GM04504 (cell line): ENCODE measurements around the gene GRK7.
"Not testable (repeated sequence)": the region's sequence is repeated elsewhere in the genome, so short reads cannot be mapped to it uniquely, and the experiment has no call there.

Source experiments
- DNase-seq: peaks from one replicate; pipeline ENCODE4 v3.0.0-alpha.2; 2012; ENCODE audit warnings: low read depth

Gene GRK7

GRCh38 chr3:141762552-141762951 is 656 bp upstream of the GRK7 start:
- not testable (repeated sequence) for DNase-seq

- no peak for DNase-seq
These were observed 837 bp downstream of the GRK7 start for GRCh38 chr3:141764045-141764444.

- DNase-seq: no peak
These were observed 1.3 kb downstream of the GRK7 start for GRCh38 chr3:141764465-141764864.

GRCh38 chr3:141764986-141765385 is 1.8 kb downstream of the GRK7 start:
- DNase-seq: no peak

DNA sequence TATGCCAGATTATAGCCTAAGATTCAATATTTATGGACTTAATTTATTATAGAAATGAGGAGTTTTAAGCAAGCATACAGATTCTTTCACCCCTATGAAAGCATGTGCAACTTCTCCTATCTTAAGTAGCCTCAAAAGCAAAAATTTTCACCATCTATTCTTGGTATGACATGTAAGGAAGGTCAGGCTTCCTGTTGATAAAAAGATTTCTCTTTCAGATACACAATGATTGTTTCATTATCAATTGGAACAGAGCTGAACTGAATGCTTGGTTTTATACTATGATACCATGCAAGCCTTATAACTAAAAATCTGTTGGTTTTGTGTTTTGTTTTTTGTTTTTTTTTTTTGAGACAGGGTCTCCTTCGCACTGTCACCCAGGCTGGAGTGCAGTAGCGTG is 3.9 kb downstream of the GRK7 start:
- DNase-seq: no peak

DNA sequence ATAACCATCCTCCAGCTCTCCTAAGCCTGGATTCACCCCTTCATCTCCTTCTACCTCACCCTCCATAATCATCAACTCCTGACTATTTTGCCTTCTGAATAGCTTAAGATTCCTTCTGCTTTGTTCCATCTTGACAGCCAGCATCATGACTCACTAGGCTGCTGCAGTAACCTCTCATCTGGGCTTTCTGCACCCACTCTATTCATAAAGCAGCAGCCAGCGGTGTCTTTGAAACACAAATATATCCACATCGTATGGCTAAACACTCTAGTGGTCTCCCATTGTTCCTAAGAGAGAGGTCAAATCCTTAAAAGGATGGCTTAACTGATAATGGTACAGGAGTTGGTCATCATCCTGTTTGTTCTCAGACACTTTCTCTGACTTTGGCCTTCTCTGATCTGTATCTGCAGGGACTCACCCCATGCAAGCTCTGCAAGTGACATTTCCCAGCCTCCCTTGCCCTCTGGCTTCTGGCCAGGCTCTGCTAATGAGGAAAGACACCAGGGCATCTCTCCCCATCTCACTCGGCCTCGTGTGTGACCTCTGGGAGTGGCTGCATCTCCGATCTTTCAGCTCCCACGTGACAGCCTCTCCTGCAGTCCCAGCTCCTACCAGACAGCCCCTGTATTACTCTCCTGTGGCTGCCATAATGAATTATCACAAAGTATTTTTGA is 6.2 kb downstream of the GRK7 start:
- DNase-seq: no peak

- no peak for DNase-seq
These were observed 10.5 kb downstream of the GRK7 start for GRCh38 chr3:141773676-141774075.

DNA sequence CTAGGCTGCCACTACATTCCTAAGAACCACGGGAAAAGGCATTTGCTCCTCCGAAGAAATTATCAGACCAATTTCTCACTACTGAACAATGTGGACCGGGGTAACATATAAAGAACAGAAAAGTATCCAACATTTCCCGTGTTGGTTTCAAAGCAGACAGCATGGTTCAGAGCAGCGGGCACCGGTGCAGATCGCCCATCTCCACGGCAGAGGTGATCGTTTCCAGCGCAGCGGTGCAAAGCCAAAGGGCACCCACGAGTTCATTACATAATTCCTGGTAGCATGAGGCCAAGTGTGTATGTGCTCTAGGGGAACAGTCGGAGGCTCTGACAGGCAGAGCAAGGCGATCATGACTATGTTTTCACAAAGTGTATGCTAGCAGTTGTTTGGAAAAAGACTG is 13.2 kb downstream of the GRK7 start:
- no peak for DNase-seq

GRCh38 chr3:141776885-141777284 is 13.7 kb downstream of the GRK7 start:
- no peak for DNase-seq

GRCh38 chr3:141777957-141778813 is 15.0 kb downstream of the GRK7 start:
- no peak for DNase-seq

DNA sequence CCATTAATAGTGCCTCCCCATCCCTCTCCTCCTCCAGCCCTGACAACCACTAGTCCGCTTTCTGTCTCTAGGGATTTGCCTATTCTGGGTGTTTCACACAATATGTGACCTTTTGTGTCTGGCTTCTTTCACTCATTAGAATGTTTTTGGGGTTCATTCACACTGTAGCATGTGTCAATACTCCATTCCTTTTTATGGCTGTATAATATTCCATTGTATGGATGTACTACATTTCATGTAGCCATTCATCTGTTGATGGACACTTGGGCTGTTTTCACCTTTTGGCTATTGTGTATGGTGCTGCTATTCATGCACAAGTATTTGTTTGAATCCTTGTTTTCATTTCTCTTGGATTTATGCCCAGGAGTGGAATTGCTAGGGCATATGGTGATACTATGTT is 16.5 kb downstream of the GRK7 start:
- no peak for DNase-seq

- no peak for DNase-seq
These were observed 19.3 kb downstream of the GRK7 start for GRCh38 chr3:141782386-141782932.

GRCh38 chr3:141783632-141784031 is 20.4 kb downstream of the GRK7 start:
- DNase-seq: no peak

DNA sequence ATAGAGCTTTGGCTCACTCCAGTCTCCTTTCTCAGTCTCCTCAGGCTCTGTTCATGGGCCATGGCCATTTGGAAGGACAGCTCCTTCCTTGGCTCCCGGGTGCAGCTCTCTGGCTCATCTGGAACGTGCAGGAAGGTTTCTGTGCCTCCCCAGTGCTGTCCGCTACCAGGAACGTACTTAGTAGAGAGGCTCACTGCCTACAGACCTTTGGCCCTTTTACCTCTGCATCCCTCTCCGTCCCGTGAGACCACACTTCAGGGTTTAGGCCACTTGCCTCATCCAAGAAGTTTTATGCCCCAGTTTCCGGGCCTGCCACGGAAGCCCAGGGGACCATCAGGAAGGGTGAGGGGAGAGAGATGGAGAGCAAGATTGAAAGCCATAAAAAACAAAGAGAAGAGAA is 20.9 kb downstream of the GRK7 start:
- no peak for DNase-seq

DNA sequence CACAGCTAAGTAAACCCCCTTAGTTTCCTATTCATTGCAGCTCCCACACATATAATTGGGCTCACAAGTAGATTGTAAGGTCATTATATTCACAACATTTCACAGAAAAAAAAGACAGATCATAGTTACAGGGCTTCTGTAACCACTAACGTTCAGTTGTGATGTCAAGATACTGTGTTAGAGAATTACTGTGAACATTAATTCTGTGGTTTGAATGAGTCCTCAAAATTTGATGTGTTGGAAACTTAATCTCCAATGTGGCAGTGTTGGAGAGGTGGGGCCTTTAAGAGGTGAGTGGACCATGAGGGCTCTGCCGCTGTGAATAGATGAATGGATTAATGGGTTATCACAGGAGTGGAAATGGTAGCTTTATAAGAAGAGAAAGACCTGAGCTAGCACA is 21.3 kb downstream of the GRK7 start:
- no peak for DNase-seq

GRCh38 chr3:141788149-141788548 is 24.9 kb downstream of the GRK7 start:
- DNase-seq: no peak

- DNase-seq: not testable (repeated sequence)
These were observed 25.5 kb downstream of the GRK7 start for GRCh38 chr3:141788750-141789149.

DNA sequence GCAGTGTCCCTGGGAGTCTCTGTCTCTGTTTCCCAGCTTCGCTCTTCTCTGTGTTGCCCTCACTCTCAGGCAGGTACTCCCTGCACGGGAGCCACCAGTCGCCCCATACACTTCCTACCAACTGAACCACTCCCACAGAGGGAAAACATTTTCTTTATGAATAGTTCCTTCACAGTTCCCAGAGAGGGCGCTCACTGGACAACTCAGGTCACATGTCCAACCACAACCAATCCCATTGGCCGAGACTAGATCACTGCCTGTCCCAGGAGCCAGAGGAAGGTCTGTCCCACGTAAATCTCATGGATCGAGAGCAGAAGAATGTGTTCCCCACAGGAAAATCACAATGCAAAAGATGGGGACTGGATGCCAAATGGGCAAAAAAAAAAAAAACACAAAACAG is 26.1 kb downstream of the GRK7 start:
- no peak for DNase-seq

GRCh38 chr3:141790171-141790570 is 27.0 kb downstream of the GRK7 start:
- no peak for DNase-seq

GRCh38 chr3:141792495-141792894 is 29.3 kb downstream of the GRK7 start:
- DNase-seq: no peak

GRCh38 chr3:141793476-141794260 is 30.5 kb downstream of the GRK7 start:
- DNase-seq: no peak

DNA sequence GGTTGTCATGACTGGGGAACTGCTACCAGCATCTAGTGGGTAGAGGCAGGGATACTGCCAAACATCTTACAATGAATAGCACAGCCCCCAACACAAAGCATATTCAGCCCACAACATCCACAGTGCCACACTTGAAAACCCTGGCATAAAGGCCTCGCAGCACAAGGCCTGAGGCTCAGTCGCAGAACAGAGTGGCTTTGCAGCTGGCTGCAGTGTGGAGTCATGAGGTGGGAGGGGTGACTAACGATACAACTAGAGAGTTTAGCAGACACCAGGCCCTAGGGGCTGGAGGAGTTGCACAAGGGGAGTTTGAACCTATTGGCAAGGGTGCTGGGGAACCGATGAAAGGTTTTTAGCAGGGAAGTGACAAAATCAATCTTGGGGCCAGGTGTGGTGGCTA is 32.1 kb downstream of the GRK7 start:
- no peak for DNase-seq

DNA sequence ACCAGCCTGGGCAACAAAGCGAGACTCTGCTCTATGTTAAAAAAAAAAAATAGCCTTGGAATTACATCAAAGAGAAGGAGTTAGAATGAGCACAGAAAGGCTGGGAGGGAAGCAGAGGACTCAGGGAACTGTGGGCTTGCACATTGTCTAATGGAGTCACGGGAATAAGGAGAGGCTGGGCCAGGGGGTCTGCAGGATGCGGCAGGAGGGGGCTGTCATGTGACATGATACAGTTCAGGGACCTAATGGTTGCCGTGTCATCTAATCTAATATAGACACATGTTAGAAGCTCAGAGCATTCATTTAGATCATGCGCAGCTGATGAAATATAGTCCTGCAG is 32.5 kb downstream of the GRK7 start:
- no peak for DNase-seq
